HuH-7 (cell line): ENCODE data around the gene DNM3.

Experiments used
- DNase-seq: peaks from one replicate; pipeline ENCODE4 v3.0.0; 2011; ENCODE audit warnings: low spot score

DNM3 gene

GRCh38 chr1:172239901-172240300, 398.6 kb downstream of the DNM3 start:
- DNase-seq, result no peak

GRCh38 chr1:172241540-172241939, 400.2 kb downstream of the DNM3 start:
- DNase-seq, result no peak

GRCh38 chr1:172244865-172245264, 403.6 kb downstream of the DNM3 start:
- no peak for DNase-seq

- DNase-seq, result no peak
Observed at GRCh38 chr1:172245788-172246187, 404.5 kb downstream of the DNM3 start.

GRCh38 chr1:172246521-172247390, 405.5 kb downstream of the DNM3 start:
- no peak for DNase-seq

- DNase-seq, result no peak
Observed at GRCh38 chr1:172251486-172251885, 410.2 kb downstream of the DNM3 start.

- no peak for DNase-seq
Observed at GRCh38 chr1:172252321-172252720, 411.0 kb downstream of the DNM3 start.

- no peak for DNase-seq
Observed at GRCh38 chr1:172252958-172253357, 411.7 kb downstream of the DNM3 start.

- no peak for DNase-seq
Observed at GRCh38 chr1:172254521-172255222, 413.4 kb downstream of the DNM3 start.

GRCh38 chr1:172255223-172255560, 413.9 kb downstream of the DNM3 start:
- no peak for DNase-seq

GRCh38 chr1:172265905-172266304, 424.6 kb downstream of the DNM3 start:
- DNase-seq, result no peak

- no peak for DNase-seq
Observed at GRCh38 chr1:172266528-172267174, 425.4 kb downstream of the DNM3 start.

GRCh38 chr1:172268237-172268636, 426.9 kb downstream of the DNM3 start:
- no peak for DNase-seq

GRCh38 chr1:172269084-172269483, 427.8 kb downstream of the DNM3 start:
- no peak for DNase-seq

GRCh38 chr1:172269644-172270043, 428.3 kb downstream of the DNM3 start:
- DNase-seq, result no peak

GRCh38 chr1:172270605-172271004, 429.3 kb downstream of the DNM3 start:
- no peak for DNase-seq

GRCh38 chr1:172272087-172272486, 430.8 kb downstream of the DNM3 start:
- DNase-seq, result no peak

- no peak for DNase-seq
Observed at GRCh38 chr1:172273647-172274396, 432.5 kb downstream of the DNM3 start.

- DNase-seq, result no peak
Observed at GRCh38 chr1:172275478-172275877, 434.2 kb downstream of the DNM3 start.

GRCh38 chr1:172276120-172276818, 435.0 kb downstream of the DNM3 start:
- DNase-seq, result no peak

- no peak for DNase-seq
Observed at GRCh38 chr1:172277275-172277674, 436.0 kb downstream of the DNM3 start.

- DNase-seq, result no peak
Observed at GRCh38 chr1:172277989-172278388, 436.7 kb downstream of the DNM3 start.
